Fibroblast of gingiva (primary cell): ENCODE measurements around the gene APOH.

Experiments
- DNase-seq: peaks from one replicate; pipeline ENCODE4 v3.0.0-alpha.2; 2011; ENCODE audit warnings: low read depth

Gene APOH

DNA sequence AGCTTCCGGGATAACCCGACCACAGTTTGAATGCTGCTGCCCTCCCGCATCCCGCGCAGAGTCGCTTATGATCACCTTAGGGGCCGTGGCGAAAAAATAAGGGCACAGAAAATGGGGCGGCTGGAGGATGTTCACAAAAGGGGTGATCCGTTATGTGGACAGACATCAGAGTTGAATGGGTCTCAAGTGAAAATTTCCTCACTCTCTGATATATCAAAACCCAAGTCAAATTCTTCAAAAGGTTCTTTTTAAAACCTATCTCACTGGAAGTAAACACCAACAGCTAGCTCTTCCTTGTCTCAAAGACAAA, 36.9 kb downstream of the APOH start:
- DNase-seq: no peak

DNA sequence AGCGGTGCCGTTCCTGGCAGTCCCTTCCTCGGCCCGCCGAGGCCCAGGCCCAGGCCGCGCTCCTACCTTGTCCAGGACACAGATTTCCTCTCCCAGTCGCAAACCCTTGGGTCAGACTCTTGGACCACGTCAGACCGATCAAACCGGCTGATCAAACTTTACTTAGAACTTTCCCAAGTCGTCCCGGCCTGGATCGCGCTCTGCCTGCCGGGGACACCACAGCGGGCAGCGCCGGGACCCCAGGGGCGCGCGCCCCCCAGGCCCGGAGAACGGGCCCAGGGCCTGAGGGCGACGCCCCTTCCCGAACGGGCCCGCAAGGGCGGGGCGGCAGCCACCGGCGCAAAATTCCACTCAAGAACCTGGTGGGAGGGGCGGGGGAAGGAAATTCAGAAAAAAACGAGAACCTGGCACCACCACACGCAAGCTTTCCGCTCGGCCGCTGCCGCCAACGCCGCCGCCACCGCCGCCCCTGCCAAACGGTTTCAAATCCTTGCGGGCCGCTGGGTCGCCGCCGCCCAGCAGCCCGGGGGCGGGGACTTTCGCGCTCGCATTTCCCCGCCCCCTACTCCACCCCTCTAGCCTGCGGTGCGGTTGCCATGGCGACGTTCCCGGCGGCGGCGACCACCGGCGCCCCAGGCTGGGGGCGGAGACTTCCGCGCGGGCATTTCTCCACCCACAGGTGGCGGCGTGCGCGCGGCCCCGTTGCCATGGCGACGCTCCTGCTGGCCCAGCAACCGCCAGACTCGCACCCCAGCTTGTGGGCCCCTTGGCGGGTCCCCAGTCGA, 37.4 kb downstream of the APOH start, which contains the start of gene CEP112:
Gene CEP112 (minus strand): TSS at position 541 of the 785 bp plus-strand sequence.
- peak; percentile 44 for DNase-seq

DNA sequence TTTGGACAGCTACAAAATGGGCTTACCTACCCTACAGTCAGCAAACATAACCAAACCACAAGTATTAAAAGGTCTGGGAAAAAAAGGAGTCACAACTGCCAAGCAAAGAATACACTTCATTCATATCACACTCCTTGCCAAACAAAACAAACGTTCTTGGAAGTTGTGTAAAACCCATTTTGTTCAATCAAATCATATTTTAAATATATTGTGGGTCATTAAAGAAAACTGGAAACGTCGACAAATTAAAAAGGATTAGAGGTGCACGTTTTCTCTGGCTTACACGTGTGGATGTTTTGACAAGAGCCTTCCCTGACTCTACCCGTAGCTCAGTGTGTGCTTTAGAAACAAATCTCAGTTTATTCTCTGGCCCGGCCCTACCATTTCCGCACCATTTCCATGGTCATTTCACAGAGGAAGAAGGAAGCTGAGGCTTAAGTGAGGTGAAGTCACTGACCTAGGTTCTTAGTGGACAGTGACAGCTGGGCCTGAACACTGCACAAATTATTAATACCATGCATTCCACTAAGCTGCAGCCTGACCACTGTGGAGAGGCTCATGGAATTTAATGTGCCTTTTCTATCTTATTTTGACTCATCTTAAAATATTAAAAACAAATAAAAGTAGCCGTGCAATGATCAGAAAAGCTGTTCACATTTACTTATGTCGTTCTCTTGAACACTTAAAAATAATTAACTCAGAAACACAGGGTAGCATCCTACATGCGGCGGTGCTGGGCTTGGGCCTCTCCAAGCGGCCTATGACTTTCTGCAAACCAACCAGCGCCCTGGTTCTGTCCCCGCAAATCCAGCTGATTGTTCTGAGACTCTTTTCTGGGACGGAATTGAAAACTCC, 38.2 kb downstream of the APOH start:
- peak; percentile 46 for DNase-seq

GRCh38 chr17:66187718-66188117, 41.5 kb downstream of the APOH start:
- no peak for DNase-seq

DNA sequence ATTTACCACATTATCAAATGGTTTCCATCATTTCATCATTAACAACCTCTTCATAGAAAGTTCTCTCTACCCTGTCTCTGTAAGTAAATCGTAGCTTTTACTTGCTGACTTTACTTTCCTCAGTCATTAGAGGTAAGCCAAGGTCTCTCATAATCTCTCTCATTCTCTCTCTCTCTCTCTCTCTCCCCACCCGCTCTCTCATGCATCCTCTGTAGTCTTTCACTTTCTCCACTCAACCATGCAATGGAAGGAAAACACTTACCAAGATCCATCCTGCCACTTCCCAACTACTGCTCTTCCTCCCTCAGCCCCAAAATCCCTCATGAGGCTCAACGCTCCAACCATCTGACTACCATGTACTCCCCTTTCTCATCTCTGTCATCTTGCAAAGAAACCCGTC, 43.4 kb downstream of the APOH start:
- DNase-seq: no peak

DNA sequence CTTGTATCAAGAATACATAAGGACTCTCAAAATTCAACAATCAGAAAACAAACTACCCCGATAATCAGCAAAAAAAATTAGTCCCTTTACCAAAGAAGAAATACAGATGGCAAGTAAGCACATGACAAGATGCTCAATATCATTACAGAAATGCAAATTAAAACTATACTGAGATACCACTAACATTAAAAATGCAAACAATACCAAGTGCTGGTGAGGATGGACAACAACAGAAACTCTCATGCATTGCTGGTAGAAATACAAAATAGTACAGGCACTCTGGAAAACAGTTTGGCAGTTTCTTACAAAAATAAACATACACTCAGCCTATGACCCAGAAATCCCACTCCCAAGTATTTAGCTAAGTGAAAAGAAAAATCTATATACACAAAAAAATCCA, 44.8 kb downstream of the APOH start:
- DNase-seq: no peak

GRCh38 chr17:66183529-66183928, 45.7 kb downstream of the APOH start:
- DNase-seq: no peak

DNA sequence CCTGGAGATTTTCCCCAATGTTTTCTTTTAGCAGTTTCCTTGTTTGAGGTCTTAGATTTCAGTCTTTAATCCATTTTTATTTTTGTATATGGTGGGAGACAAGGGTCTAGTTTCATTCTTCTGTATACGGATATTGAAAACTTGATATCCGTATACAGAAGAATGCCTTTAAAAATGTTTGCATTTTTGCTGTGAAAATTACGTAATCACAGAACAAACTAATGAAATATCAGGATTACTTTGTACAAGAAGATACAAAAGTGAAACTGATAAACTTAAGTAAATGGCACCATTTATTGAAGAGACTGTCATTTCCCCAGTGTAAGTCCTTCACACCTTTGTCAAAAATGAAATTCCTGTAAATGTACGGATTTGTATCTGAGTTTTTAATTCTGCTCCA, 50.6 kb downstream of the APOH start:
- no peak for DNase-seq

- DNase-seq: no peak
Observed at GRCh38 chr17:66177048-66177447, 52.2 kb downstream of the APOH start.

DNA sequence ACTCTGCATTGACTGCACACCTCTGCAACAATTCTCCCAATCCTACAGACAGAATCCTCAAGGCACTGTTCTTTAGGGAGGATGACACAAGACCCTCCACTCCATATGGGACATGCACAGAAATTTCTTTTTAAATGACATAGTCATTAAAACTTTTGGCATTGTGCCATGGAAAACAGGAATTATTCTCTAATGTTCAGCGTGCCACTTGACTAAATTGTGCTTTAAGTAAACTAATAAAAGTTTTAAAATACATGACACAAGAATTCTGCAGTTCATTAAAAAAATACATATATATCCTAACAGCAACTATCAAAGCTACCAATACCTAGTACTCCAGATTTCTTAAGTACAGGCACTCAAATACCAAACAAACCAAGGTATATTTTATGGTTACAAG, 53.3 kb downstream of the APOH start:
- no peak for DNase-seq

- no peak for DNase-seq
Observed at GRCh38 chr17:66172691-66173223, 56.5 kb downstream of the APOH start.

- no peak for DNase-seq
Observed at GRCh38 chr17:66172144-66172543, 57.1 kb downstream of the APOH start.

GRCh38 chr17:66171692-66172091, 57.5 kb downstream of the APOH start:
- DNase-seq: no peak

GRCh38 chr17:66171172-66171571, 58.0 kb downstream of the APOH start:
- no peak for DNase-seq

DNA sequence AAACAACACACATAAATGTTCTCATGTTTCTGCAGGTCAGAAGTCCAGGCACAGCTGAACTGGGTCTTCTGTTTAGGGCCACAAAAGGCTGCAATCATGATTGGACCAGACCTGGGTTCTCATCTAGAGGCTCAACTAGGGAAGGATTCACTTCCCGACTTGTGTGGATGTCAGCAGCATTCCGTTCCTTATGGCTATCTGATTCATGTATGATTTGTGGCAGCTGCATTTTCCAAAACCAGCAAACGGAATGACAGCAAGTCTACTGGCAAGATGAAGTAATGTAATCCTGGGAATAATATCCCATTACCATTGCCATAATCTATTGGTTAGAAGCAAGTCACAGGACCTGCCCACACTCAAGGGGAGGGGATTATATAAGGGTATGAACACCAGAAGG, 59.4 kb downstream of the APOH start:
- no peak for DNase-seq

- no peak for DNase-seq
Observed at GRCh38 chr17:66167189-66167815, 61.9 kb downstream of the APOH start.

GRCh38 chr17:66165537-66166123, 63.6 kb downstream of the APOH start:
- peak; percentile 49 for DNase-seq
